HG02852 (cell line): ENCODE results near the gene PCDHB9.
"Not testable (repeated sequence)": the region's sequence is repeated elsewhere in the genome, so short reads cannot be mapped to it uniquely, and the experiment has no call there.

Experiments used
- ATAC-seq: cut with Tn5 transposase; IDR thresholded peaks from one replicate; pipeline ENCODE4 v1.9.1; 2021; ENCODE audit warnings: mild to moderate bottlenecking, moderate library complexity; ENCODE audit not compliant: unreplicated experiment

The PCDHB9 gene

DNA sequence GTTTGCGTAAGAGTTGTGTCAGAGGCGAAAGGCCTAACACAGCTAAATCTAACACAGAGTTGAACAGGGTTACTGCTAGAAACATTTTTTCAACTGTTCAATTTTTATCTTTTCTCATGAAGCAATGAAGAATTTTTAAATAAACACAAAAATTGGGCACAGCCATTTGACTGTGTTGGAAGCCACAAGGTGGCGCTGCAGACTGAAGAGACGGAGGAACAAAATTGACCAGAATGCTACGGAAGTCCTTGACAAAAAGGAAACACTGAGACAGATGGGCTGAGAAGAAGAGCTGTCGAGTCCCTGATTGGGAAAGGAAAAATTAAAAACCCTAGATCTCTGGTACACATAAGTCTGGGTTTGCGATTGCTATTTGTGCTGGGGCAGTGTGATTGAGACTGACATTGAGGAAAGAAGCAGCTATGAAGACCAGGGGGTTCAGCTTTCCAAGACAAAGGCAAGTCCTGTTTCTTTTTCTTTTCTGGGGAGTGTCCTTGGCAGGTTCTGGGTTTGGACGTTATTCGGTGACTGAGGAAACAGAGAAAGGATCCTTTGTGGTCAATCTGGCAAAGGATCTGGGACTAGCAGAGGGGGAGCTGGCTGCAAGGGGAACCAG lies at the start of gene PCDHB9:
PCDHB9 (plus strand) TSS at position 265 of the 616 bp plus-strand sequence; CDS start at position 423, 158 bp downstream.
- no peak for ATAC-seq

- not testable (repeated sequence) for ATAC-seq
Observed at GRCh38 chr5:141137346-141137745, 49.6 kb upstream of the PCDHB9 start.

- ATAC-seq: no peak
Observed at GRCh38 chr5:141149812-141150211, 37.1 kb upstream of the PCDHB9 start, which contains the start of gene PCDHB6. TSS of gene PCDHB6 (plus strand) at chr5:141150057. CDS start at chr5:141150258, 201 bp downstream.

DNA sequence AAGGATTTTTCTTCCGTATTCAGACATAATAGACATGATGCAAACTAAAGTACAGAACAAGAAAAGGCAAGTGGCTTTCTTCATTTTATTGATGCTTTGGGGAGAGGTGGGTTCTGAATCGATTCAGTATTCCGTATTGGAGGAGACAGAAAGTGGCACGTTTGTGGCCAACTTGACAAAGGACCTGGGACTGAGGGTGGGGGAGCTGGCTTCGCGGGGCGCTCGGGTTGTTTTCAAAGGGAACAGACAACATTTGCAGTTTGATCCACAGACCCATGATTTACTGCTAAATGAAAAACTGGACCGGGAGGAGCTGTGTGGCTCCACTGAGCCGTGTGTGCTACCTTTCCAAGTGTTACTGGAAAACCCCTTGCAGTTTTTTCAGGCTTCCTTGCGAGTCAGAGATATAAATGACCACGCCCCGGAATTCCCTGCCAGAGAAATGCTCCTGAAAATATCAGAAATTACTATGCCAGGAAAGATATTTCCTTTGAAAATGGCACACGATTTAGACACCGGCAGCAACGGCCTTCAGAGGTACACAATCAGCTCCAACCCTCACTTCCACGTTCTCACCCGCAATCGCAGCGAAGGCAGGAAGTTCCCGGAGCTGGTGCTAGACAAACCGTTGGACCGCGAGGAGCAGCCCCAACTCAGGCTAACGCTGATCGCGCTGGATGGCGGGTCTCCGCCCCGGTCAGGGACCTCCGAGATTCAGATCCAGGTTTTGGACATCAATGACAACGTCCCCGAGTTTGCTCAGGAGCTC lies 36.6 kb upstream of the PCDHB9 start:
- no peak for ATAC-seq

DNA sequence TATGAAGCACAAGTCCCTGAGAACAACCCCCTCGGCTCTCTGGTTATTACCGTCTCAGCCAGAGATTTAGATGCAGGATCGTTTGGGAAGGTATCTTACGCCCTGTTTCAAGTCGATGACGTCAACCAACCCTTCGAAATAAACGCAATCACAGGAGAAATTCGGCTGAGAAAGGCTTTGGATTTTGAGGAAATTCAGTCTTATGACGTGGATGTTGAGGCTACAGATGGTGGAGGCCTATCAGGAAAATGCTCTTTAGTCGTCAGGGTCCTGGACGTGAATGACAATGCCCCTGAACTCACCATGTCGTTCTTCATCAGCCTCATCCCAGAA lies 36.0 kb upstream of the PCDHB9 start:
- no peak for ATAC-seq

DNA sequence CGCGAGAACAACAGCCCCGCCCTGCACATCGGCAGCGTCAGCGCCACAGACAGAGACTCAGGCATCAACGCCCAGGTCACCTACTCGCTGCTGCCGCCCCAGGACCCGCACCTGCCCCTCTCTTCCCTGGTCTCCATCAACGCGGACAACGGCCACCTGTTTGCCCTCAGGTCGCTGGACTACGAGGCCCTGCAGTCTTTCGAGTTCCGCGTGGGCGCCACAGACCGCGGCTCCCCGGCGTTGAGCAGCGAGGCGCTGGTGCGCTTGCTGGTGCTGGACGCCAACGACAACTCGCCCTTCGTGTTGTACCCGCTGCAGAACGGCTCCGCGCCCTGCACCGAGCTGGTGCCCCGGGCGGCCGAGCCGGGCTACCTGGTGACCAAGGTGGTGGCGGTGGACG lies 35.3 kb upstream of the PCDHB9 start:
- not testable (repeated sequence) for ATAC-seq

GRCh38 chr5:141152096-141152495 lies 34.9 kb upstream of the PCDHB9 start:
- ATAC-seq: not testable (repeated sequence)

- no peak for ATAC-seq
Observed at GRCh38 chr5:141155540-141156374, 31.2 kb upstream of the PCDHB9 start.

- ATAC-seq: not testable (repeated sequence)
Observed at GRCh38 chr5:141157356-141157755, 29.6 kb upstream of the PCDHB9 start.

GRCh38 chr5:141157901-141158300 lies 29.1 kb upstream of the PCDHB9 start:
- not testable (repeated sequence) for ATAC-seq

DNA sequence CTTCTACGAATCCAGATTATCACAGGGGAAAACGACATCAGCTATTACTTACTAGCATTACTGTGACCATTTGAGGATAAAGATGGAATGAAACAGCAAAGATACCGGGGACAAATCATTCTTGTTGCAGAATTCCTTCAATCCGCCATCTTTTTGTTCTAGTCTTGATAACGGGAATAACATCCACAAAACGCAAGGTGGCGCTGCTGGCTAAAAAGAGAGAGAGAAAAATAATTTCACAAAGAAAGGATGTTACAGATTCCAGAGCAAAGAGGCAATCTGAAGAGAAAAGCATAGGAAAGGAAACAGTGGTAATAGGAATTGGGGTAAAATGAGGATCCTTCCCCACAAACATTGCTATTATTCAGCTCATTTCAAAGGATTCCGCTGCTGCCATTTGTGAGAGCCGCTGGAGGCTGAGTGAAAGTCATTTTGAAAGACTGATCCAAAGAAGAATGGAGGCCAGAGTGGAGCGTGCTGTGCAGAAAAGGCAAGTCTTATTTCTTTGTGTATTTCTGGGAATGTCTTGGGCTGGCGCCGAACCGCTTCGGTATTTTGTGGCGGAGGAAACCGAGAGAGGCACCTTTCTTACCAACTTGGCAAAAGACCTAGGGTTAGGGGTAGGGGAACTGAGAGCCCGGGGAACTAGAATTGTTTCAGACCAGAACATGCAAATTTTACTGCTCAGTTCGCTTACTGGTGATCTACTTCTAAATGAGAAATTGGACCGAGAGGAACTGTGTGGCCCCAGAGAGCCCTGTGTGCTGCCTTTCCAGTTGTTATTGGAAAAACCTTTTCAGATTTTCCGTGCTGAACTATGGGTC lies 14.4 kb upstream of the PCDHB9 start, which contains the start of gene PCDHB7:
PCDHB7 (plus strand) TSS at position 264 of the 824 bp plus-strand sequence; CDS start at position 456, 192 bp downstream.
- no peak for ATAC-seq

GRCh38 chr5:141174291-141175104 lies 12.5 kb upstream of the PCDHB9 start:
- ATAC-seq: not testable (repeated sequence)

DNA sequence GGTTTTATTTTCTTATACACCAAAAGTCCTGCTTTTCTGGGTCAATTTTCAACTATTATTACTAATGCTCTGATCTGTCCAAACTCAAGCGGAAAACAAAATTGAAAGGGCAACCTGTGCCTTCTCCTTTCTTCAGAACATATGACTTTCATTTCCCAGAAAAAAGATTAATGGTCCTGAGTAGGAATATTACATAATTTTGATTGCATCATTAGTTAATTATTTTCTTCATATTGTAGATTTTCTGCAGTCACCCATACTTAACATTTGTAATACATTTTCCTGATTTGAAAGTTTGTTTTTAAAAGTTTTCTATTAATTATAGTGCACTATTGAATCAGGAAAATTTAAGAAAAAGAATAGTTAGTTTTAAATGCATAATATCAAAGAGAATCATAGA lies 11.0 kb upstream of the PCDHB9 start:
- no peak for ATAC-seq

- not testable (repeated sequence) for ATAC-seq
Observed at GRCh38 chr5:141177577-141178191, 9.3 kb upstream of the PCDHB9 start, which contains the start of gene PCDHB8. TSS of gene PCDHB8 (plus strand) at chr5:141177790. CDS start at chr5:141178035, 245 bp downstream.

GRCh38 chr5:141179371-141179770 lies 7.6 kb upstream of the PCDHB9 start:
- not testable (repeated sequence) for ATAC-seq

DNA sequence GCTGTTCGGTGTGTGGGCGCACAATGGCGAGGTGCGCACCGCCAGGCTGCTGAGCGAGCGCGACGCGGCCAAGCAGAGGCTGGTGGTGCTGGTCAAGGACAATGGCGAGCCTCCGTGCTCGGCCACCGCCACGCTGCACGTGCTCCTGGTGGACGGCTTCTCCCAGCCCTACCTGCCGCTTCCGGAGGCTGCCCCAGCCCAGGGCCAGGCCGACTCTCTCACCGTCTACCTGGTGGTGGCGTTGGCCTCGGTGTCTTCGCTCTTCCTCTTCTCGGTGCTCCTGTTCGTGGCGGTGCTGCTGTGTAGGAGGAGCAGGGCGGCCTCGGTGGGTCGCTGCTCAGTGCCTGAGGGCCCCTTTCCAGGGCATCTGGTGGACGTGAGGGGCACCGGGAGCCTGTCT lies 7.1 kb upstream of the PCDHB9 start:
- ATAC-seq: not testable (repeated sequence)

DNA sequence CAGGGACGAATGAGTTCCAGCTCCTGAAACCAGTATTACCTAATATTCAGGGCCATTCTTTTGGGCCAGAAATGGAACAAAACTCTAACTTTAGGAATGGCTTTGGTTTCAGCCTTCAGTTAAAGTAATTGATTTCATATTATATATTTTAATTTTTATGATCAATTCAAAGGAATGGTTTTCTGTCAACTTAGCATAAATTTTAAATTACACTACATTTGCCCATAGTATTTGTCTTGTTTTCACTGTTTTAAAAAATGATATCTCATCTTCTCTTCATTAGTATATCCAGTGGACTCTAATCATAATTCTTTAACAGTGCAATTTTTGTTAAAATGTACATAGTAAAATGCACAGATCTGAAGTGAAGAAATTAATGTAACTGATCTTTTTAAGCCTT lies 6.6 kb upstream of the PCDHB9 start:
- no peak for ATAC-seq

- ATAC-seq: no peak
Observed at GRCh38 chr5:141182248-141182647, 4.7 kb upstream of the PCDHB9 start, which contains the start of gene PCDHB16. TSS of gene PCDHB16 (plus strand) at chr5:141182387. CDS start at chr5:141182560, 173 bp downstream.
